Testis (tissue), 3 donors: ENCODE results near the gene GSG1L. TPM values are rescaled to one million over a fixed set of nuclear protein-coding genes. Genes with fewer than 3 reads are reported as not detected.

Experiments
- DNase-seq: peaks from one replicate; pipeline ENCODE4 v3.0.0-alpha.2; 2019
- H3K27ac ChIP-seq, 2 donors: fragments of 200-600 bp; sonication (generic); one replicate each; pipeline ENCODE4 v1.5.1; 2019
- H3K27me3 ChIP-seq: fragments of 200-600 bp; sonication (generic); one replicate; pipeline ENCODE4 v1.5.1; 2019
- H3K36me3 ChIP-seq: fragments of 200-600 bp; sonication (generic); one replicate; pipeline ENCODE4 v1.5.1; 2017; ENCODE audit warnings: low read depth; ENCODE audit errors: missing control alignments
- H3K4me1 ChIP-seq: fragments of 200-600 bp; sonication (generic); one replicate; pipeline ENCODE4 v1.5.1; 2019
- H3K4me3 ChIP-seq, 2 donors: fragments of 200-600 bp; sonication (generic); one replicate each; pipeline ENCODE4 v1.5.1; 2017 to 2019
- H3K9me3 ChIP-seq: fragments of 200-600 bp; sonication (generic); one replicate; pipeline ENCODE4 v1.5.1; 2017
- CTCF ChIP-seq, 3 experiments: fragments of 450-650 bp in 2 of 3; fragments of 200-600 bp in 1 of 3; sonication (generic) in 1 of 3; IDR thresholded peaks; one replicate each; pipeline ENCODE4 v1.5.1; 2016 to 2019; ENCODE audit warnings: antibody characterized with exemption in 3 of 3, mild to moderate bottlenecking in 2 of 3, moderate library complexity in 1 of 3
- POLR2A ChIP-seq: fragments of 450-650 bp; IDR thresholded peaks from one replicate; pipeline ENCODE4 v1.6.1; 2017; ENCODE audit warnings: antibody characterized with exemption, mild to moderate bottlenecking, moderate library complexity
- WGBS, 2 donors: methylation state at CpG; one replicate each; pipeline ENCODE4 v1.1.5; 2018; 5-methylcytosine and 5-hydroxymethylcytosine counted together
- intact Hi-C: fragments of 100-400 bp; cut with DNase I; formaldehyde crosslinking; loops from one replicate; pipeline ENCODE4 v1.15.1; 2023; ENCODE audit warnings: low total_unique reads
- polyA plus RNA-seq: library from polyadenylated mRNA; stranded (reverse); fragments of 350-450 nt; fragmentation: Illumina TruSeq; extraction: RNeasy Lipid Tissue Mini Kit (QIAGEN cat#74804); gene quantifications from one replicate; pipeline ENCODE4 v1.2.3, GENCODE V29; 2014; ENCODE audit warnings: low read depth, low replicate concordance; ENCODE audit not compliant: insufficient read depth
- total RNA-seq, 2 donors: library from RNA; depleted of rRNA; stranded (reverse); fragments of >200 nt; gene quantifications; one replicate each; pipeline ENCODE4 v1.2.3, GENCODE V29; 2016

Gene GSG1L
- total and polyA plus RNA-seq, 3 donors from 2014 or later: 1.1 to 2.8 (median 1.9) TPM

GRCh38 chr16:27764427-27764826 is 299.1 kb downstream of the GSG1L start:
- H3K4me1 ChIP-seq: no peaks in the 10 kb centered on the region
- DNase-seq: no peak
- H3K9me3 ChIP-seq: no peaks in the 10 kb centered on the region
- TF ChIP-seq POLR2A: no peak
- no peak for TF ChIP-seq CTCF (IDR thresholded peaks at IDR 0.05)
- intact Hi-C loops: no loop called here
- 66 to 74% methylated on average over 3 of the region's 3 CpGs for WGBS, 2 donors
- H3K27me3 ChIP-seq: no peaks in the 10 kb centered on the region
- no peak overlapping the region for H3K4me3 ChIP-seq
- H3K36me3 ChIP-seq: no peaks in the 10 kb centered on the region
- no peak overlapping the region for H3K27ac ChIP-seq

GRCh38 chr16:27762441-27762840 is 301.1 kb downstream of the GSG1L start:
- intact Hi-C loops: no loop called here
- 77 to 91% methylated on average over 3 of the region's 3 CpGs for WGBS, 2 donors
- H3K4me3 ChIP-seq: no peak overlapping the region

GRCh38 chr16:27761816-27762215 is 301.7 kb downstream of the GSG1L start:
- no peak for DNase-seq
- intact Hi-C loops: no loop called here
- no peak overlapping the region for H3K27ac ChIP-seq

More at GRCh38 chr16:27762441-27762840, 301.1 kb downstream of the GSG1L start:
- Histone ChIP-seq H3K27me3 (no peaks in the 10 kb centered on the region), H3K9me3 (no peaks in the 10 kb centered on the region), H3K27ac (no peak overlapping the region), H3K36me3 (no peaks in the 10 kb centered on the region), H3K4me1 (no peaks in the 10 kb centered on the region)
- no peak for DNase-seq
- TF ChIP-seq CTCF (IDR thresholded peaks at IDR 0.05) (no peak), POLR2A (no peak)

GRCh38 chr16:27760789-27761176 is 302.7 kb downstream of the GSG1L start:
- H3K27ac ChIP-seq: no peak overlapping the region
- H3K36me3 ChIP-seq: no peaks in the 10 kb centered on the region
- H3K9me3 ChIP-seq: no peaks in the 10 kb centered on the region
- no peak overlapping the region for H3K4me3 ChIP-seq
- no peak for TF ChIP-seq CTCF (IDR thresholded peaks at IDR 0.05)
- TF ChIP-seq POLR2A: no peak
- WGBS, 2 donors: 86 to 93% methylated on average over 4 of the region's 4 CpGs
- intact Hi-C loops: no loop called here
- no peak for DNase-seq
- no peaks in the 10 kb centered on the region for H3K27me3 ChIP-seq
- no peaks in the 10 kb centered on the region for H3K4me1 ChIP-seq

More at GRCh38 chr16:27761816-27762215, 301.7 kb downstream of the GSG1L start:
- no peaks in the 10 kb centered on the region for H3K36me3 ChIP-seq
- H3K4me1 ChIP-seq: no peaks in the 10 kb centered on the region
- 88 to 89% methylated on average over 7 of the region's 7 CpGs for WGBS, 2 donors
- TF ChIP-seq CTCF (IDR thresholded peaks at IDR 0.05) (no peak), POLR2A (no peak)
- H3K9me3 ChIP-seq: no peaks in the 10 kb centered on the region
- no peaks in the 10 kb centered on the region for H3K27me3 ChIP-seq
- H3K4me3 ChIP-seq: no peak overlapping the region

GRCh38 chr16:27759967-27760788 is 303.3 kb downstream of the GSG1L start:
- Histone ChIP-seq H3K27ac (no peak overlapping the region), H3K9me3 (no peaks in the 10 kb centered on the region), H3K27me3 (no peaks in the 10 kb centered on the region), H3K4me3 (no peak overlapping the region), H3K36me3 (no peaks in the 10 kb centered on the region), H3K4me1 (no peaks in the 10 kb centered on the region)
- no peak for DNase-seq
- TF ChIP-seq POLR2A: no peak
- TF ChIP-seq CTCF (IDR thresholded peaks at IDR 0.05): no peak
- 79 to 84% methylated on average over 12 to 13 of the region's 13 CpGs for WGBS, 2 donors
- intact Hi-C loops: no loop called here
